ENCODE measurements around the gene RORB.

GRCh38 chr9:74573640-74574191 lies 76.6 kb downstream of the RORB start:
- no peak for TF ChIP-seq SPI1 (IDR thresholded peaks at IDR 0.05; ENCODE audit: low read depth, low read length)
- no peak for TF ChIP-seq POLR2A (IDR thresholded peaks at IDR 0.05; ENCODE audit: low read depth, low read length)
- no peak for TF ChIP-seq POLR2AphosphoS5 (IDR thresholded peaks at IDR 0.05; ENCODE audit: low read depth, low read length)
- TF ChIP-seq POU2F2 (IDR thresholded peaks at IDR 0.05; ENCODE audit: low read depth, low read length): no peak
